Fibroblast of the aortic adventitia (primary cell): ENCODE results near the gene CTNNBIP1. TPM values are rescaled to one million over a fixed set of nuclear protein-coding genes. Genes with fewer than 3 reads are reported as not detected.

Experiments
- DNase-seq: peaks from one replicate; pipeline ENCODE4 v3.0.0-alpha.2; 2010; ENCODE audit warnings: low read depth
- H3K4me3 ChIP-seq: 2 replicates; pipeline ENCODE4 v1.5.1; 2011; ENCODE audit warnings: low read depth, mild to moderate bottlenecking, control low read depth, low read length, moderate library complexity
- CTCF ChIP-seq: IDR thresholded peaks from 2 replicates; pipeline ENCODE4 v1.5.1; 2011; ENCODE audit warnings: mild to moderate bottlenecking, low read length, control low read depth, inconsistent platforms; ENCODE audit not compliant: insufficient read depth
- total RNA-seq: library from RNA; depleted of rRNA; stranded (reverse); fragments of >200 nt; gene quantifications from 2 replicates; pipeline ENCODE4 v1.2.3, GENCODE V29; 2012; ENCODE audit warnings: low replicate concordance

Gene CTNNBIP1
- 11.9 and 12.3 TPM in 2 replicates for total RNA-seq

- H3K4me3 ChIP-seq, result peak within 1 kb of the TSS; percentile 80
- no peak for TF ChIP-seq CTCF
- DNase-seq, result no peak
Measured at GRCh38 chr1:9910076-9910422, at the start of gene CTNNBIP1. Gene CTNNBIP1, minus strand, starts transcription at chr1:9910269. Its CDS starts 38,205 bp downstream, at chr1:9872064.

- DNase-seq, result no peak
- TF ChIP-seq CTCF, result no peak
- no peak overlapping the region for H3K4me3 ChIP-seq
Measured at GRCh38 chr1:9957726-9958125, 47.7 kb upstream of the CTNNBIP1 start.

- DNase-seq, result no peak
- H3K4me3 ChIP-seq, result no peak overlapping the region
- no peak for TF ChIP-seq CTCF
Measured at GRCh38 chr1:9946315-9946714, 36.2 kb upstream of the CTNNBIP1 start.

- TF ChIP-seq CTCF, result no peak
- peak within 1 kb of the TSS; percentile 96 for H3K4me3 ChIP-seq
Measured at GRCh38 chr1:9942939-9943788, 33.1 kb upstream of the CTNNBIP1 start, which contains the start of the genes LZIC and NMNAT1. Gene LZIC, minus strand, starts transcription at chr1:9943391. Its CDS starts 6,772 bp downstream, at chr1:9936619. Gene NMNAT1, plus strand, starts transcription at chr1:9943475. Its CDS starts 28,599 bp downstream, at chr1:9972074.

GRCh38 chr1:9942399-9942938 lies 32.4 kb upstream of the CTNNBIP1 start:
- TF ChIP-seq CTCF, result peak; percentile 58
- peak; percentile 78 for DNase-seq
- H3K4me3 ChIP-seq, result peak overlapping the region; percentile 96

More at GRCh38 chr1:9942939-9943788, 33.1 kb upstream of the CTNNBIP1 start, which contains the start of the genes LZIC and NMNAT1:
- DNase-seq, result peak; percentile 92

GRCh38 chr1:9929431-9930385 lies 19.6 kb upstream of the CTNNBIP1 start:
- no peak overlapping the region for H3K4me3 ChIP-seq
- no peak for DNase-seq
- no peak for TF ChIP-seq CTCF
